Caco-2 (cell line): ENCODE results near the gene TRIM2. TPM values are rescaled to one million over a fixed set of nuclear protein-coding genes. Genes with fewer than 3 reads are reported as not detected.
A peak's percentile ranks its signal among the peaks of the same experiment; 100 is the strongest.

Experiments used
- BruUV-seq: library from RNA; stranded (reverse); fragments of 400-500 nt; replicated peaks from 2 replicates; lab custom pipeline; 2021; lab: Mats Ljungman, UMichigan
- CTCF ChIA-PET: fragments of 300-600 bp; sonication (Branson Sonifier 250); formaldehyde crosslinking; loops from one replicate; lab custom pipeline; 2022; ENCODE audit warnings: antibody characterized with exemption; lab: Charles Lee
- POLR2A ChIA-PET: fragments of 300-600 bp; sonication (Branson Sonifier 250); formaldehyde crosslinking; loops from one replicate; lab custom pipeline; 2022; ENCODE audit warnings: antibody characterized with exemption; lab: Charles Lee
- DNase-seq, 2 experiments: peaks; one replicate each; pipeline versions ENCODE4 v3.0.0 to v3.0.0-alpha.2; 2020 to 2022
- H3K27me3 ChIP-seq: replicated peaks from 2 replicates; pipeline ENCODE4 v1.6.0; 2011; ENCODE audit warnings: low read length; ENCODE audit not compliant: control insufficient read depth, insufficient read depth
- H3K36me3 ChIP-seq: 2 replicates; pipeline ENCODE4 v1.5.1; 2011; ENCODE audit warnings: low read length; ENCODE audit not compliant: control insufficient read depth, insufficient read depth
- H3K4me1 ChIP-seq: fragments of 250-450 bp; sonication (Bioruptor Pico); 2 replicates; pipeline ENCODE4 v1.5.1; 2020; ENCODE audit warnings: mild to moderate bottlenecking
- H3K4me3 ChIP-seq: 2 replicates; pipeline ENCODE4 v1.5.1; 2011; ENCODE audit warnings: low read depth, mild to moderate bottlenecking, control low read depth, low read length
- H3K9me3 ChIP-seq: fragments of 250-450 bp; sonication (Bioruptor Pico); 2 replicates; pipeline ENCODE4 v1.5.1; 2020; ENCODE audit warnings: mild to moderate bottlenecking, moderate library complexity
- H3K27ac Mint-ChIP-seq: one replicate; pipeline ENCODE4 v1.8.0; 2022; ENCODE audit warnings: mixed read lengths; ENCODE audit not compliant: unreplicated experiment
- H3K27me3 Mint-ChIP-seq: one replicate; pipeline ENCODE4 v1.8.0; 2022; ENCODE audit warnings: mixed read lengths; ENCODE audit not compliant: insufficient read depth, unreplicated experiment
- H3K36me3 Mint-ChIP-seq: one replicate; pipeline ENCODE4 v1.8.0; 2022; ENCODE audit warnings: mild to moderate bottlenecking, mixed read lengths; ENCODE audit not compliant: insufficient read depth, unreplicated experiment
- H3K4me1 Mint-ChIP-seq: one replicate; pipeline ENCODE4 v1.8.0; 2022; ENCODE audit warnings: low read depth, mixed read lengths; ENCODE audit not compliant: unreplicated experiment
- H3K4me3 Mint-ChIP-seq: one replicate; pipeline ENCODE4 v1.8.0; 2022; ENCODE audit warnings: mild to moderate bottlenecking, moderate library complexity, mixed read lengths; ENCODE audit not compliant: unreplicated experiment
- H3K9me3 Mint-ChIP-seq: one replicate; pipeline ENCODE4 v1.8.0; 2022; ENCODE audit warnings: mixed read lengths; ENCODE audit not compliant: unreplicated experiment
- intact Hi-C: fragments of 100-400 bp; cut with micrococcal nuclease; formaldehyde crosslinking; loops from one replicate; pipeline ENCODE4 v1.10.0; 2022; ENCODE audit not compliant: unreplicated experiment
- total RNA-seq: library from RNA; stranded (reverse); gene quantifications from 2 replicates; pipeline ENCODE4 v1.2.3, GENCODE V29; 2022
- TF ChIP-seq, protein P1 (sequence below), 2 experiments: fragments of 200-600 bp in 1 of 2; IDR thresholded peaks; 1 replicate in 1 of 2; 2 replicates in 1 of 2; pipeline versions ENCODE4 v1.5.1 to v1.8.0; 2011 to 2022; ENCODE audit warnings: antibody characterized with exemption in 1 of 2, control low read depth in 1 of 2, inconsistent platforms in 1 of 2, low read depth in 1 of 2, low read length in 1 of 2, mild to moderate bottlenecking in 1 of 2, moderate library complexity in 1 of 2; ENCODE audit not compliant: insufficient read depth in 1 of 2, severe bottlenecking in 1 of 2, unreplicated experiment in 1 of 2

TRIM2 gene
- total RNA-seq, 1 experiment from 2014 or later = 62.3 TPM

DNA sequence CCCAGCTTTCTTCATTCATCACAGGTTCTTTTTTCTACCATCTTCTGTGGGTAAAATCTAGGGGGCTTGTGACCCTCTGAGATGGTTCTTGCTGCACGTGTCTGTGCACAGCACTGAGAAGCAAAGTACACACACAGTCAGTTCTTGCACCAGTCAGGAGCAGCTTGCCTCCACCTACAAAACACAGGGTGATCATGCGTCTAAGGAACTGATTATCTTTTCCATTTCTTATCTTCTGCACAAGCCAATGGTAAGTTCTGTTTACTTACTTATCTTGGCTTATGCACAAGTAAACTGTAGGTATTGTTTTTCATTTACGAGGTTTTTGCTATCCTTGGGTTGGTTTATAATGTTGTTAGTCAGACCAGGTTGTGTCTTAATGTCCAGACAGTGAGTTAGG lies 40.7 kb downstream of the TRIM2 start:
- H3K4me1 Mint-ChIP-seq = peaks cover 42% of the 10 kb centered on the region
- no TSS peak for BruUV-seq
- H3K27me3 ChIP-seq = no peaks in the 10 kb centered on the region
- H3K36me3 ChIP-seq = peaks cover 1% of the 10 kb centered on the region
- TF ChIP-seq, protein P1, sequence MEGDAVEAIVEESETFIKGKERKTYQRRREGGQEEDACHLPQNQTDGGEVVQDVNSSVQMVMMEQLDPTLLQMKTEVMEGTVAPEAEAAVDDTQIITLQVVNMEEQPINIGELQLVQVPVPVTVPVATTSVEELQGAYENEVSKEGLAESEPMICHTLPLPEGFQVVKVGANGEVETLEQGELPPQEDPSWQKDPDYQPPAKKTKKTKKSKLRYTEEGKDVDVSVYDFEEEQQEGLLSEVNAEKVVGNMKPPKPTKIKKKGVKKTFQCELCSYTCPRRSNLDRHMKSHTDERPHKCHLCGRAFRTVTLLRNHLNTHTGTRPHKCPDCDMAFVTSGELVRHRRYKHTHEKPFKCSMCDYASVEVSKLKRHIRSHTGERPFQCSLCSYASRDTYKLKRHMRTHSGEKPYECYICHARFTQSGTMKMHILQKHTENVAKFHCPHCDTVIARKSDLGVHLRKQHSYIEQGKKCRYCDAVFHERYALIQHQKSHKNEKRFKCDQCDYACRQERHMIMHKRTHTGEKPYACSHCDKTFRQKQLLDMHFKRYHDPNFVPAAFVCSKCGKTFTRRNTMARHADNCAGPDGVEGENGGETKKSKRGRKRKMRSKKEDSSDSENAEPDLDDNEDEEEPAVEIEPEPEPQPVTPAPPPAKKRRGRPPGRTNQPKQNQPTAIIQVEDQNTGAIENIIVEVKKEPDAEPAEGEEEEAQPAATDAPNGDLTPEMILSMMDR (IDR thresholded peaks at IDR 0.05; ENCODE audit: insufficient read depth in 1 of 2, low read depth in 1 of 2, low read length in 1 of 2, severe bottlenecking in 1 of 2, unreplicated experiment in 1 of 2) = no peak
- no peaks in the 10 kb centered on the region for H3K9me3 Mint-ChIP-seq
- ChIA-PET CTCF (interaction anchor here (1.0 kb wide), 1 partner anchor 41 kb away, joined by 3 read pairs; the partner anchor contains the start of gene TRIM2), POLR2A (no interaction called here)
- peak overlapping the region; percentile 58 for H3K27ac Mint-ChIP-seq
- H3K4me3 Mint-ChIP-seq = peak overlapping the region; percentile 49
- H3K4me1 ChIP-seq = peaks cover 33% of the 10 kb centered on the region
- no peak overlapping the region for H3K4me3 ChIP-seq
- H3K27me3 Mint-ChIP-seq = no peaks in the 10 kb centered on the region
- intact Hi-C loops = loop anchor here (1.0 kb wide), 1 partner anchor 36 kb away; no protein-coding TSS in a partner anchor
- peak in 1 of 2 experiments; percentile 35 for DNase-seq
- H3K9me3 ChIP-seq = no peaks in the 10 kb centered on the region
- H3K36me3 Mint-ChIP-seq = peaks cover 31% of the 10 kb centered on the region

GRCh38 chr4:153245775-153246174 lies 41.5 kb downstream of the TRIM2 start:
- no peaks in the 10 kb centered on the region for H3K27me3 ChIP-seq
- Mint-ChIP-seq H3K27me3 (no peaks in the 10 kb centered on the region), H3K9me3 (no peaks in the 10 kb centered on the region), H3K36me3 (peaks cover 31% of the 10 kb centered on the region), H3K4me1 (peaks cover 42% of the 10 kb centered on the region), H3K27ac (no peak overlapping the region), H3K4me3 (no peak overlapping the region)
- TF ChIP-seq, protein P1 (IDR thresholded peaks at IDR 0.05; ENCODE audit: insufficient read depth in 1 of 2, low read depth in 1 of 2, low read length in 1 of 2, severe bottlenecking in 1 of 2, unreplicated experiment in 1 of 2) = no peak
- CTCF ChIA-PET = no interaction called here
- intact Hi-C loops = loop anchor here (1.0 kb wide), 1 partner anchor 36 kb away; no protein-coding TSS in a partner anchor
- peaks cover 33% of the 10 kb centered on the region for H3K4me1 ChIP-seq
- POLR2A ChIA-PET = no interaction called here
- BruUV-seq = no TSS peak
- no peak for DNase-seq
- H3K36me3 ChIP-seq = peaks cover 1% of the 10 kb centered on the region
- no peaks in the 10 kb centered on the region for H3K9me3 ChIP-seq
- no peak overlapping the region for H3K4me3 ChIP-seq

GRCh38 chr4:153246446-153247115 lies 42.3 kb downstream of the TRIM2 start:
- intact Hi-C loops = no loop called here
- H3K4me3 ChIP-seq = no peak overlapping the region
- no peak for DNase-seq
- peaks cover 36% of the 10 kb centered on the region for H3K4me1 Mint-ChIP-seq
- peaks cover 32% of the 10 kb centered on the region for H3K4me1 ChIP-seq
- no peaks in the 10 kb centered on the region for H3K9me3 Mint-ChIP-seq
- POLR2A ChIA-PET = no interaction called here
- H3K36me3 Mint-ChIP-seq = peaks cover 23% of the 10 kb centered on the region
- CTCF ChIA-PET = no interaction called here
- no peaks in the 10 kb centered on the region for H3K27me3 Mint-ChIP-seq
- BruUV-seq = no TSS peak
- no peak overlapping the region for H3K27ac Mint-ChIP-seq
- no peaks in the 10 kb centered on the region; the same call in 1 of the 2 replicates for H3K36me3 ChIP-seq
- H3K9me3 ChIP-seq = no peaks in the 10 kb centered on the region
- no peak overlapping the region for H3K4me3 Mint-ChIP-seq
- H3K27me3 ChIP-seq = no peaks in the 10 kb centered on the region
- TF ChIP-seq, protein P1 (IDR thresholded peaks at IDR 0.05; ENCODE audit: insufficient read depth in 1 of 2, low read depth in 1 of 2, low read length in 1 of 2, severe bottlenecking in 1 of 2, unreplicated experiment in 1 of 2) = no peak
